HCT116 (cell line): ENCODE data around the gene DARS1. TPM values are rescaled to one million over a fixed set of nuclear protein-coding genes. Genes with fewer than 3 reads are reported as not detected.

ENCODE experiments used
- ATAC-seq: fragments of 200-7000 bp; cut with Tn5 transposase; 2 replicates; pipeline ENCODE4 v1.9.1; 2020; ENCODE audit warnings: mild to moderate bottlenecking, moderate library complexity
- BruUV-seq: library from RNA; stranded (reverse); fragments of 400-500 nt; replicated peaks from 2 replicates; lab custom pipeline; 2021; lab: Mats Ljungman, UMichigan
- CTCF ChIA-PET: fragments of 300-600 bp; sonication (Branson Sonifier 250); formaldehyde crosslinking; loops from one replicate; lab custom pipeline; 2021; ENCODE audit warnings: antibody characterized with exemption; lab: Charles Lee
- POLR2A ChIA-PET: fragments of 300-600, 350-600 bp; sonication (Branson Sonifier 250); formaldehyde crosslinking; loops from one replicate; lab custom pipeline; 2021; ENCODE audit warnings: antibody characterized with exemption; lab: Charles Lee
- RAD21 ChIA-PET, 2 experiments: fragments of 300-600 bp; sonication (Branson Sonifier 250); formaldehyde crosslinking; loops; one replicate each; lab custom pipeline; 2023; ENCODE audit warnings: low total read pairs in 2 of 2; ENCODE audit not compliant: uncharacterized antibody in 2 of 2, unreplicated experiment in 2 of 2, low non-redundant PET in 1 of 2; lab: Charles Lee
- DNase-seq: peaks from one replicate; pipeline ENCODE4 v3.0.0-alpha.2; 2010; ENCODE audit warnings: low read depth, low spot score
- H2AFZ ChIP-seq: fragments of 200-600 bp; shearing (Covaris generic), sonication (generic); 2 replicates; pipeline ENCODE4 v1.6.1; 2017; ENCODE audit warnings: low read depth, mixed run types, mixed read lengths, antibody characterized with exemption, low read length; ENCODE audit not compliant: poor library complexity, severe bottlenecking
- H3K27ac ChIP-seq: 2 replicates; pipeline ENCODE4 v1.5.1; 2012; ENCODE audit warnings: low read depth, low read length
- H3K27me3 ChIP-seq: fragments of 200-600 bp; sonication (generic); 2 replicates; pipeline ENCODE4 v1.6.1; 2016; ENCODE audit warnings: mixed run types, low read length, mixed read lengths; ENCODE audit not compliant: insufficient read depth
- H3K36me3 ChIP-seq, 2 experiments: fragments of 200-500 bp in 1 of 2; fragments of 200-600 bp in 1 of 2; sonication (Bioruptor generic) in 1 of 2; sonication (generic) in 1 of 2; 2 replicates each; pipeline versions ENCODE4 v1.5.1 to v1.6.1; 2014 to 2016; ENCODE audit warnings: low read length in 2 of 2, inconsistent platforms in 1 of 2, mixed read lengths in 1 of 2, mixed run types in 1 of 2; ENCODE audit not compliant: insufficient read depth in 2 of 2, control insufficient read depth in 1 of 2
- H3K4me1 ChIP-seq, 2 experiments: fragments of 200-600 bp in 1 of 2; sonication (generic) in 1 of 2; 2 replicates each; pipeline versions ENCODE4 v1.5.1 to v1.6.1; 2012 to 2017; ENCODE audit warnings: low read length in 2 of 2, inconsistent platforms in 1 of 2, mild to moderate bottlenecking in 1 of 2, mixed read lengths in 1 of 2, mixed run types in 1 of 2, moderate library complexity in 1 of 2; ENCODE audit not compliant: insufficient read depth in 2 of 2, control insufficient read depth in 1 of 2
- H3K4me2 ChIP-seq: fragments of 200-600 bp; sonication (generic); 2 replicates; pipeline ENCODE4 v1.6.1; 2017; ENCODE audit warnings: mixed run types, low read length, mixed read lengths
- H3K4me3 ChIP-seq, 2 experiments: fragments of 200-600 bp in 1 of 2; sonication (generic) in 1 of 2; replicated peaks in 1 of 2; 2 replicates each; pipeline ENCODE4 v1.5.1; 2011 to 2016; ENCODE audit warnings: low read length in 2 of 2, control low read depth in 1 of 2, low read depth in 1 of 2, mild to moderate bottlenecking in 1 of 2, mixed read lengths in 1 of 2, mixed run types in 1 of 2
- H3K79me2 ChIP-seq: fragments of 200-600 bp; sonication (generic); 2 replicates; pipeline ENCODE4 v1.6.1; 2017; ENCODE audit warnings: mild to moderate bottlenecking, mixed run types, low read length, moderate library complexity, mixed read lengths; ENCODE audit not compliant: insufficient read depth
- H3K9ac ChIP-seq: fragments of 200-600 bp; sonication (generic); 2 replicates; pipeline ENCODE4 v1.6.1; 2016; ENCODE audit warnings: low read length, mixed read lengths
- H3K9me2 ChIP-seq: fragments of 200-600 bp; sonication (generic), shearing (Covaris generic); 2 replicates; pipeline ENCODE4 v1.6.1; 2017; ENCODE audit warnings: mixed run types, mild to moderate bottlenecking, moderate library complexity; ENCODE audit not compliant: insufficient read depth
- H3K9me3 ChIP-seq, 2 experiments: fragments of 200-500 bp in 1 of 2; fragments of 200-600 bp in 1 of 2; sonication (Bioruptor generic) in 1 of 2; sonication (generic) in 1 of 2; 2 replicates each; pipeline ENCODE4 v1.6.1; 2014 to 2017; ENCODE audit warnings: low read length in 2 of 2, mixed read lengths in 2 of 2, inconsistent platforms in 1 of 2, low read depth in 1 of 2, mild to moderate bottlenecking in 1 of 2, mixed run types in 1 of 2, moderate library complexity in 1 of 2; ENCODE audit not compliant: control insufficient read depth in 1 of 2, insufficient read depth in 1 of 2
- H4K20me1 ChIP-seq: fragments of 200-600 bp; sonication (generic), shearing (Covaris generic); 2 replicates; pipeline ENCODE4 v1.6.1; 2017; ENCODE audit warnings: mixed run types, mild to moderate bottlenecking, moderate library complexity; ENCODE audit not compliant: insufficient read depth
- CBX3 ChIP-seq: IDR thresholded peaks from 2 replicates; pipeline ENCODE4 v1.6.1; 2012; ENCODE audit warnings: low read depth
- CTCF ChIP-seq, 3 experiments: fragments of 200-600 bp in 1 of 3; sonication (generic) in 1 of 3; IDR thresholded peaks in 2 of 3; conservative IDR thresholded peaks in 1 of 3; 2 replicates each; pipeline ENCODE4 v1.5.1; 2012 to 2017; ENCODE audit warnings: low read depth in 2 of 3, low read length in 2 of 3, antibody characterized with exemption in 1 of 3, borderline replicate concordance in 1 of 3, control low read depth in 1 of 3, mild to moderate bottlenecking in 1 of 3, mixed read lengths in 1 of 3, mixed run types in 1 of 3, moderate library complexity in 1 of 3; ENCODE audit not compliant: insufficient read depth in 1 of 3
- EGR1 ChIP-seq: IDR thresholded peaks from 2 replicates; pipeline ENCODE4 v1.6.1; 2012; ENCODE audit warnings: low read depth
- EZH2 ChIP-seq: fragments of 200-600 bp; sonication (generic); IDR thresholded peaks from 2 replicates; pipeline ENCODE4 v1.6.1; 2017; ENCODE audit warnings: antibody characterized with exemption, mixed run types
- EZH2phosphoT487 ChIP-seq: fragments of 200-600 bp; IDR thresholded peaks from 2 replicates; pipeline ENCODE4 v1.6.1; 2018; ENCODE audit warnings: antibody characterized with exemption, borderline replicate concordance
- FOSL1 ChIP-seq: IDR thresholded peaks from 2 replicates; pipeline ENCODE4 v1.6.1; 2012; ENCODE audit warnings: low read depth
- JUND ChIP-seq: IDR thresholded peaks from 2 replicates; pipeline ENCODE4 v1.6.1; 2012
- RAD21 ChIP-seq: IDR thresholded peaks from 2 replicates; pipeline ENCODE4 v1.6.1; 2012; ENCODE audit warnings: low read depth, mild to moderate bottlenecking
- REST ChIP-seq: IDR thresholded peaks from 2 replicates; pipeline ENCODE4 v1.6.1; 2012; ENCODE audit warnings: low read depth
- SIN3A ChIP-seq: IDR thresholded peaks from 2 replicates; pipeline ENCODE4 v1.6.1; 2012; ENCODE audit warnings: low read depth
- SP1 ChIP-seq: IDR thresholded peaks from 2 replicates; pipeline ENCODE4 v1.6.1; 2012; ENCODE audit warnings: low read depth
- TCF7L2 ChIP-seq: IDR thresholded peaks from 2 replicates; pipeline ENCODE4 v1.7.0; 2011; ENCODE audit warnings: borderline replicate concordance, inconsistent platforms; ENCODE audit not compliant: insufficient read depth, insufficient read length; ENCODE audit errors: extremely low read depth
- YY1 ChIP-seq: IDR thresholded peaks from 2 replicates; pipeline ENCODE4 v1.6.1; 2011; ENCODE audit warnings: low read length, low read depth, moderate library complexity, mild to moderate bottlenecking; ENCODE audit not compliant: insufficient replicate concordance; ENCODE audit errors: extremely low read depth
- ZNF274 ChIP-seq: fragments of 200-500 bp; sonication (Bioruptor generic); IDR thresholded peaks from 2 replicates; pipeline ENCODE4 v1.6.1; 2014; ENCODE audit warnings: mild to moderate bottlenecking, low read depth, low read length, inconsistent platforms
- intact Hi-C: fragments of 100-400 bp; cut with micrococcal nuclease; formaldehyde crosslinking; loops from 2 replicates; pipeline ENCODE4 v1.10.0; 2022
- total RNA-seq: library from RNA; stranded (reverse); gene quantifications from one replicate; pipeline ENCODE4 v1.2.1, GENCODE V29; 2021; ENCODE audit not compliant: unreplicated experiment

The DARS1 gene
- total RNA-seq, 1 experiment from 2014 or later: 94.8 TPM

DNA sequence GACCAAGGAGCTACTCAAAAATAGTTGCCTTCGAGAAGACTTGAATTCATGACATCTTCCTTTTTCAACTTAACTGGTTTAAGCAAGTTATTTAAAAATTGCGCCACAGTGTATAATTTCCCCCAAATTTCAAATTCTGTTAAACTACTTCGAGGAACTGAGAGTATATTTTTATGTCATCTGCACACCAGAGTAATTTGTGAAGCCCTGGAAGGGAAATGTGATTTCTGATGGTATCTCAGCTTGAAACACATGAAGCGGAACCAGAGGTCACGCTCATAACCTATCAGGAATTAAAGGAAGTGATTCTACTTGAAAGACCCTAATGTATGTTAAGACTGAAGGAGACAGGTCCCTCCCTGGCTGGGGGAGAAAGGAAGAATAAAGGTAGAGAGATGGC is 33.9 kb upstream of the DARS1 start:
- intact Hi-C loops: no loop called here
- Histone ChIP-seq H3K9me2 (no peaks in the 10 kb centered on the region), H3K27ac (no peak overlapping the region), H3K36me3 (no peaks in the 10 kb centered on the region), H3K4me1 (no peaks in the 10 kb centered on the region), H3K27me3 (no peaks in the 10 kb centered on the region), H3K9ac (no peak overlapping the region), H3K4me3 (no peak overlapping the region), H3K79me2 (no peaks in the 10 kb centered on the region), H3K9me3 (no peaks in the 10 kb centered on the region), H2AFZ (no peak overlapping the region), H3K4me2 (no peak overlapping the region), H4K20me1 (no peaks in the 10 kb centered on the region)
- no peak for ATAC-seq
- DNase-seq: no peak
- no peak for TF ChIP-seq EZH2phosphoT487
- TF ChIP-seq EZH2: no peak
- no peak for TF ChIP-seq EGR1
- TF ChIP-seq SIN3A: no peak
- TF ChIP-seq CTCF (IDR thresholded peaks at IDR 0.05 in 2 of 3, conservative IDR thresholded peaks at IDR 0.05 in 1 of 3; ENCODE audit: borderline replicate concordance in 1 of 3, insufficient read depth in 1 of 3, low read depth in 2 of 3, low read length in 2 of 3): no peak
- TF ChIP-seq SP1: no peak
- TF ChIP-seq RAD21: no peak
- TF ChIP-seq JUND: no peak
- TF ChIP-seq ZNF274: no peak
- no peak for TF ChIP-seq CBX3
- TF ChIP-seq YY1: no peak
- no peak for TF ChIP-seq REST
- no peak for TF ChIP-seq FOSL1
- no peak for TF ChIP-seq TCF7L2
- BruUV-seq: no TSS peak
- RAD21 ChIA-PET: no interaction called here
- POLR2A ChIA-PET: no interaction called here
- CTCF ChIA-PET: no interaction called here
